ENCODE data around the gene TWIST1. TPM values are rescaled to one million over a fixed set of nuclear protein-coding genes. Genes with fewer than 3 reads are reported as not detected.

TWIST1 gene
- total RNA-seq, 1 experiment from 2014 or later, result not detected

GRCh38 chr7:19144661-19145433 is 27.4 kb upstream of the TWIST1 start, which contains the start of gene FERD3L:
FERD3L (minus strand) TSS chr7:19145421; CDS start chr7:19145362, 59 bp downstream.
- Histone ChIP-seq H3K9me3 (ENCODE audit: control insufficient read depth, insufficient read depth, low read depth, low read length) (no peaks in the 10 kb centered on the region), H3K36me3 (ENCODE audit: control insufficient read depth, insufficient read depth, low read length) (no peaks in the 10 kb centered on the region), H3K4me1 (ENCODE audit: control insufficient read depth, insufficient read depth, low read length) (no peaks in the 10 kb centered on the region), H3K4me3 (ENCODE audit: low read depth in 2 of 2, low read length in 2 of 2) (no peak within 1 kb of the TSS), H3K27ac (ENCODE audit: low read length) (no peak within 1 kb of the TSS), H3K27me3 (ENCODE audit: control insufficient read depth, insufficient read depth, low read length) (no peaks in the 10 kb centered on the region)
- ATAC-seq, result no peak
- TF ChIP-seq TCF7L2 (IDR thresholded peaks at IDR 0.05; ENCODE audit: low read depth, low read length) (no peak), SIN3A (IDR thresholded peaks at IDR 0.05; ENCODE audit: borderline replicate concordance, insufficient read depth, low read depth, low read length) (no peak)
- intact Hi-C loops (cut with micrococcal nuclease; ENCODE audit: unreplicated experiment), result no loop called here
- DNase-seq (ENCODE audit: low read depth, low spot score), result no peak
- in situ Hi-C loops (cut with HindIII; ENCODE audit: low pct_unique_long_range_greater_than_20kb, low sequenced_read_pairs), result no loop called here
- ChIA-PET CTCF (no interaction called here), POLR2A (no interaction called here)
- no TSS peak for BruUV-seq (replicated peaks)

DNA sequence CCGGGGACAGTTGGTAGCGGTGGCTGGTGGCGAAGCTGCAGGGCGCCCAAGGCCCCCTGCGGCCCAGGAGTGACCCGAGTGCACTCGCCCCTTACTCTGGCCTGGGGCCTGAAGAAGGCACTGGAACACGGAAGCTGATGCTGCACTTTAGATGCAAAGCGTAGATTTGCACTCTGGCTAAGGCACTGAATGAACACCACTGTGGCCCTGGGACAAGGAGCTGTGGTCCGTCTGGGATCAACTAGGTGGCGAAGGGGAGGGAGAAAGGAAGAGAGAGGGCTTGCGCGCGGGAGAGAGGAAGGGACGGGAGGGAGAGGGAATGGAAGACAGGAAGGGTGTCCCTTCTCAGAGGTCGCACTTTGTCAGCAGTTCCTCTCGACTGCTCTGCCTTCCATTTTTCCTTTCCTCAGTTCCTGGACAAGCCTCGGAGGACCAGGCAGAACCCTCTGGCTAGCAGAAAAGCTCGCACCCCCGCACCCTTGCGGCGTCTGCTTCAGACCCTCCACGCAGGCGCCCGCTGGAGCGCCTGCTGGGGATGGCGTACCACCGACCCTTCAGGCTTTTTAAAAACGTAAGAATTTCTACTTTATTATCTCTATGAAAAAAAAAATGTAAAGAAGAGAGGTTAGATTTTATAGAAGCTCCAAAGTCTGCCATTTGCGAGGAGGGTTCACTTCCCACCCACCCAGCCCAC is 26.6 kb upstream of the TWIST1 start:
- CTCF ChIA-PET, result no interaction called here
- no TSS peak for BruUV-seq (replicated peaks)
- Histone ChIP-seq H3K36me3 (ENCODE audit: control insufficient read depth, insufficient read depth, low read length) (no peaks in the 10 kb centered on the region), H3K27me3 (ENCODE audit: control insufficient read depth, insufficient read depth, low read length) (no peaks in the 10 kb centered on the region), H3K9me3 (ENCODE audit: control insufficient read depth, insufficient read depth, low read depth, low read length) (no peaks in the 10 kb centered on the region), H3K27ac (ENCODE audit: low read length) (no peak overlapping the region), H3K4me1 (ENCODE audit: control insufficient read depth, insufficient read depth, low read length) (no peaks in the 10 kb centered on the region), H3K4me3 (ENCODE audit: low read depth in 2 of 2, low read length in 2 of 2) (no peak overlapping the region)
- in situ Hi-C loops (cut with HindIII; ENCODE audit: low pct_unique_long_range_greater_than_20kb, low sequenced_read_pairs) (no loop called here), intact Hi-C loops (cut with micrococcal nuclease; ENCODE audit: unreplicated experiment) (no loop called here)
- DNase-seq (ENCODE audit: low read depth, low spot score) (no peak), ATAC-seq (no peak)
- POLR2A ChIA-PET, result no interaction called here
- TF ChIP-seq, protein P1, sequence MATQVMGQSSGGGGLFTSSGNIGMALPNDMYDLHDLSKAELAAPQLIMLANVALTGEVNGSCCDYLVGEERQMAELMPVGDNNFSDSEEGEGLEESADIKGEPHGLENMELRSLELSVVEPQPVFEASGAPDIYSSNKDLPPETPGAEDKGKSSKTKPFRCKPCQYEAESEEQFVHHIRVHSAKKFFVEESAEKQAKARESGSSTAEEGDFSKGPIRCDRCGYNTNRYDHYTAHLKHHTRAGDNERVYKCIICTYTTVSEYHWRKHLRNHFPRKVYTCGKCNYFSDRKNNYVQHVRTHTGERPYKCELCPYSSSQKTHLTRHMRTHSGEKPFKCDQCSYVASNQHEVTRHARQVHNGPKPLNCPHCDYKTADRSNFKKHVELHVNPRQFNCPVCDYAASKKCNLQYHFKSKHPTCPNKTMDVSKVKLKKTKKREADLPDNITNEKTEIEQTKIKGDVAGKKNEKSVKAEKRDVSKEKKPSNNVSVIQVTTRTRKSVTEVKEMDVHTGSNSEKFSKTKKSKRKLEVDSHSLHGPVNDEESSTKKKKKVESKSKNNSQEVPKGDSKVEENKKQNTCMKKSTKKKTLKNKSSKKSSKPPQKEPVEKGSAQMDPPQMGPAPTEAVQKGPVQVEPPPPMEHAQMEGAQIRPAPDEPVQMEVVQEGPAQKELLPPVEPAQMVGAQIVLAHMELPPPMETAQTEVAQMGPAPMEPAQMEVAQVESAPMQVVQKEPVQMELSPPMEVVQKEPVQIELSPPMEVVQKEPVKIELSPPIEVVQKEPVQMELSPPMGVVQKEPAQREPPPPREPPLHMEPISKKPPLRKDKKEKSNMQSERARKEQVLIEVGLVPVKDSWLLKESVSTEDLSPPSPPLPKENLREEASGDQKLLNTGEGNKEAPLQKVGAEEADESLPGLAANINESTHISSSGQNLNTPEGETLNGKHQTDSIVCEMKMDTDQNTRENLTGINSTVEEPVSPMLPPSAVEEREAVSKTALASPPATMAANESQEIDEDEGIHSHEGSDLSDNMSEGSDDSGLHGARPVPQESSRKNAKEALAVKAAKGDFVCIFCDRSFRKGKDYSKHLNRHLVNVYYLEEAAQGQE (IDR thresholded peaks at IDR 0.05; ENCODE audit: insufficient read depth in 1 of 2, low read depth in 2 of 2, low read length in 1 of 2), result no peak
- TF ChIP-seq POLR2AphosphoS5 (IDR thresholded peaks at IDR 0.05; ENCODE audit: low read depth, low read length) (no peak), TCF7L2 (IDR thresholded peaks at IDR 0.05; ENCODE audit: low read depth, low read length) (no peak), SIN3A (IDR thresholded peaks at IDR 0.05; ENCODE audit: borderline replicate concordance, insufficient read depth, low read depth, low read length) (no peak)
- TF ChIP-seq, protein P2, sequence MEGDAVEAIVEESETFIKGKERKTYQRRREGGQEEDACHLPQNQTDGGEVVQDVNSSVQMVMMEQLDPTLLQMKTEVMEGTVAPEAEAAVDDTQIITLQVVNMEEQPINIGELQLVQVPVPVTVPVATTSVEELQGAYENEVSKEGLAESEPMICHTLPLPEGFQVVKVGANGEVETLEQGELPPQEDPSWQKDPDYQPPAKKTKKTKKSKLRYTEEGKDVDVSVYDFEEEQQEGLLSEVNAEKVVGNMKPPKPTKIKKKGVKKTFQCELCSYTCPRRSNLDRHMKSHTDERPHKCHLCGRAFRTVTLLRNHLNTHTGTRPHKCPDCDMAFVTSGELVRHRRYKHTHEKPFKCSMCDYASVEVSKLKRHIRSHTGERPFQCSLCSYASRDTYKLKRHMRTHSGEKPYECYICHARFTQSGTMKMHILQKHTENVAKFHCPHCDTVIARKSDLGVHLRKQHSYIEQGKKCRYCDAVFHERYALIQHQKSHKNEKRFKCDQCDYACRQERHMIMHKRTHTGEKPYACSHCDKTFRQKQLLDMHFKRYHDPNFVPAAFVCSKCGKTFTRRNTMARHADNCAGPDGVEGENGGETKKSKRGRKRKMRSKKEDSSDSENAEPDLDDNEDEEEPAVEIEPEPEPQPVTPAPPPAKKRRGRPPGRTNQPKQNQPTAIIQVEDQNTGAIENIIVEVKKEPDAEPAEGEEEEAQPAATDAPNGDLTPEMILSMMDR (IDR thresholded peaks at IDR 0.05), result no peak
